ENCODE results near the gene DLGAP4.
A peak's percentile ranks its signal among the peaks of the same experiment; 100 is the strongest.

The DLGAP4 gene

DNA sequence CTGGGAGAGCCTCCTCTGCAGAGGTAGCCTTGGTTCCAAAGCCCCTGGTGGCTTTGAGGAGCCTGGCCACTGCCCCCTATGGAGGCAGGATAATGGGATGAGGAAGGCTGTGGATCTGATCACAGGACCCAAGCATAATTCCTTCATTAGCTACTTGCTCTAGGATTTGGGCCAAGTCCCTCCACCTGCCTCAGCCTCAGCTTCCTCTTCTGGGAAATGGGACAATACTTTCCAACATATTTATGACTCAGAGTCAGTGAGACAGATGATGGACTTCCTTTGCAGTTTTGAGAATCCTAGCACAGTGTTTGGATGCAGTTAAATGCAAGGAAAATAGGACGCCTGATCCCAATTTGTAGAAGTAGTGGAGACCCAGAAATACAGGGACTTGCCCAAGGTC is 171.3 kb downstream of the DLGAP4 start:
- DNase-seq (ENCODE audit: low read depth in 3 of 3) = no peak

DNA sequence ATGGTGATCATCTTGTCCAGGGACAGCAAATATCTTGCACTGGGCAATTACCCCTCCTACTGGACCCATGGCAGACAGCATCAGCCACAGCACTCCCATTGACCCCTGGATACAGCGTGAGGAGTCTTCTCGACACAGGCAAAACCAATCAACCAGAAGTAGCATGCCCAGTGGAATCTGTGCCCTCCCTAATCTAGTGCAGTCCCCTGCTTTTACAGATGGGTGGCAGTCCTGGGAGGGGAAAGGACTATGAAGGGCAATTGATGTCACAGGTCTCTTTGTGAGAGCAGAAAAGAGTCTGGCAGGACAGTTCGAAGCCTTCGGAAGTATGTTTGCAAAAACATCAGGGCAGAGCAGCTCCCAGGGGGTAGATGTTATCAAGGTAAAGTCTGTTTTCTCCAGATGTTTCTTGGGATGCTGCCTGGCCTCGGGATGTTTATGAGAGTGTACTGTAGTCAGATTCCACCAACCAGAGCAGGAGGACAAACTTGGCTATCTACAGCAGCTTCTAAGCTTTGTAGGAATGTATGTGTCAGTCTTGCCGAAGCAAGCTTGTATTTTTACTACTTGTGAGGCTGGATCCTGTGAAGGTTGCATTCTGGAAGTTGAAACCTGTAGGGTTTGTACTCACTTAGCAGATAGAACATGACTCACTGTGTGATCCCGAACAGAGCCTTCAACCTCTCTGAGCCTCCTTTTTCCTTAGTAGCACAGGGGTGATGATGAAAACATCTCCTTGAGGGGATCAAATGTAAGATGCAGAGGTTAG is 172.2 kb downstream of the DLGAP4 start:
- no peak for DNase-seq (ENCODE audit: low read depth in 3 of 3)

DNA sequence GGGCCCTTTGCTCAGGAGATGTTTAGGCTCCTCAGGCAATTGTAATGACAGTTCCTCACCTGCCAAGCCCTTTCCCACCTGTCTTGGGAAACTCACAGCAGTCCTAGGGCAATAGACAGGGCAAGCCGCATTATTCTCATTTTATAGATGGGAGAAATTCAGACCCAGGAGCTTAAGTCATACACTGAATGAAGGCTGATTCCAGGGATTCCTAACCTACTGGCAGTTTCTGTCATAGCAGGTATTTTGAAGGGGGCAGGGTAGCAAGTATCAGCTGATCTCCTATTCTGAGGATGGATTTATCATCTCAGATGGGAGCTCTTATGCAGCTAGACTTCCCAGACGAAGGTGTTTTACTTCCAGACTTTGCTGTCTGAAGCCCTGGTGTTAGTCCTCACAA is 173.8 kb downstream of the DLGAP4 start:
- no peak for DNase-seq (ENCODE audit: low read depth in 3 of 3)

DNA sequence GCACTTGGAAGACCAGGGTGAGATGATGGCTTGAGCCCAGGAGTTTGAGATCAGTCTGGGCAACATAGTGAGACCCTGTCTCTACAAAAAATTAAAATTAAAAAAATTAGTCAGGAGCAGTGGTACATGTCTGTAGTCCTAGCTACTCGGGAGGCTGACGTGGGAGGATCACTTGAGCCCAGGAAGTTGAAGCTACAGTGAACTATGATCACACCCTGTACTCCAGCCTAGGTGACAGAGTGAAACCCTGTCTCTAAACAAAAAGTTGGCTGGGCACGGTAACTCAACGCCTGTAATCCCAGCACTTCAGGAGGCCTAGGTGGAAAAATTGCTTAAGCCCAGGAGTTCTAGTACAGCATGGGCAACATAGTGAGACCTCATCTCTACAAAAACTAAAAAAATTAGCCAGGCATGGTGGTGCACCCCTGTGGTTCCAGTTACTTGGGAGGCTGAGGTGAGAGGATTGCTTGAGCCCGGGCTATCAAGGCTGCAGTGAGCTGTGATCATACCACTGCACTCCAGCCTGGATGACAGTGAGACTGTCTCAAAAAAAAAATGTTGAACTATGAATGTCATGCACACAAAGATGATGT is 174.4 kb downstream of the DLGAP4 start:
- DNase-seq (ENCODE audit: low read depth in 3 of 3) = no peak

DNA sequence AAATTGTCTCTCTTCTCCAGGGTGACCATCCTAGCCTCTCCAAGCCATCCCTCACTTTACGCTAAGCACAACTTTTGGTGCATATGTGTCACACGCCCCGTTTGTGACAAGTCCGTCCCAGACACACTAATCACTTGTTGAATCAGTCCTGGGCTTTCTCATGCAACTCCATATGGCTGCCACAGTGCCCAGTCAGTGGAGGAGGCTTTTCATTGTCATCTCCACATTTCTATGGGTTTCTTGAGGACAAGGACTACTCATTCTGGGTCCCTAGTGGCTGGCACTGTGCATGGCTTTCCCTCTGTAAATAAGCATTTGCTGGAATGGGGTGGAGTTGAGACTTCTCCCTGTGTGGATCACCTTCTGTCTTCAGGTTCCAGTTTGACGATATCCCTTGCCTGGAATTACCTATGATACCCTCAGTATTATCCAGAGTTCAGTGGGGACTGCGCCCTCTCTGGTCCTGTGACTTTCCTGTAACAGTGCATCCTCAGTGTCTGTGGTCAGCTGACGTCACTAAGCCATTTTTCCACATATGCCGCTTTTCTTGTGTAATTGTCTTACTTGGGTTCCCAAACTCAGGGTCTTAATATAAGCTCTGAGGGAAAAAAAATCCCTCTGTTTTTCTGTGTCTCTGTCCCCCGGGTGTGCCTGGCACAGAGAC is 175.4 kb downstream of the DLGAP4 start:
- DNase-seq (ENCODE audit: low read depth in 3 of 3) = no peak

DNA sequence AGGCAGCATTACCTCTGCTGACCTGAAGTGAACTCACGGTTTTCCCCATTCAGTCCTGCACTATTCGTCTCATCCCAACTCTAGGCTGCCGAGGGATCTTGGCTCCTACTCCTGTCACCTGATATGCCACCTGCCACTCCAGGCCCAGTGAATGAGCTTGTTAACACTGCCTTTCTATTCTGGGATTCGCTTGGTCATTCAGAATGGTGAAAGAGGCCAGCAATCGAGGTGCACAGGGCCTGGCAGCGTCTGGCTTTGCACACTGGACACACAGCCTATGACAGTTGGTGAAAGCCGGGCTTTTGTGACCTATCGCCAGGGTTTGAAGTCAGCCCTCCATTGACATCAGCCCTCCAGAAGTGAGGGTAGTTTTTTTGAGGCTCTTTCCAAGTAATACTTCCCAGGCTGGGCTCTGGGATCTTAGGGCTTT is 175.9 kb downstream of the DLGAP4 start:
- DNase-seq (ENCODE audit: low read depth in 3 of 3) = no peak

DNA sequence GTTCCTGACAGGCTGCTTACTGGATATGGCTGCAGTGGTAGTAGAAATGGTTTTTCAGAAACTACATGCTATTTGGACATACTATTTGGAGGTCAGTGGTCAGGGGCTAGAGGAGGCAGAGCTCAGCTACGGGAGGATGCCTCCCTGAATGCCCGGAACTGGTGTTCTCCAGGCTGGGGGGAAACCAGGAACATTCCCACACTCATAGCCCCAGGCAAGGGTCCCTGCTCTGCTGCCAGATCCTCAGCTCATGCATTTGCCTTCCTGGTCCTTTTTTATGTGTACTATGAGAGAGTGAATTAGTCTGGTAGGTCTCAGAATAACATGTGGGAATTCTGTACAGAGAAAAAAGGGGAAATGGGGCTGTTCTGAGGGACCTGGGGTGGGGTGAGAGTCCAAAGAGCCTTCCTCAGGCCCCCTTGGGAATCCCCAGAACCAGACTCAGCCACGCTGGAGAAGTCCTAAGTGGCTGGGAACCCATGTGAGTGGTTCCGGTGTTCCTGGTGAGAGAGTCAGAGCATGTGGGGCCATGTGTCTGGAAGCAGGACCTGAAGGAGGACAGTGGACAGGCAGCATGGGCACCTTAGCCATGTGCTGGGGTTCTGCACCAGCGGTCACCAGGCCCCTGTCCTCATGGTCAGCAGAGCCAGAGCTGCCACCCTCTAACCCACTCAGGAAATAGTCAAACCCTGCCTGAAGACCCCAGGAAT is 177.2 kb downstream of the DLGAP4 start:
- no peak for DNase-seq (ENCODE audit: low read depth in 3 of 3)

DNA sequence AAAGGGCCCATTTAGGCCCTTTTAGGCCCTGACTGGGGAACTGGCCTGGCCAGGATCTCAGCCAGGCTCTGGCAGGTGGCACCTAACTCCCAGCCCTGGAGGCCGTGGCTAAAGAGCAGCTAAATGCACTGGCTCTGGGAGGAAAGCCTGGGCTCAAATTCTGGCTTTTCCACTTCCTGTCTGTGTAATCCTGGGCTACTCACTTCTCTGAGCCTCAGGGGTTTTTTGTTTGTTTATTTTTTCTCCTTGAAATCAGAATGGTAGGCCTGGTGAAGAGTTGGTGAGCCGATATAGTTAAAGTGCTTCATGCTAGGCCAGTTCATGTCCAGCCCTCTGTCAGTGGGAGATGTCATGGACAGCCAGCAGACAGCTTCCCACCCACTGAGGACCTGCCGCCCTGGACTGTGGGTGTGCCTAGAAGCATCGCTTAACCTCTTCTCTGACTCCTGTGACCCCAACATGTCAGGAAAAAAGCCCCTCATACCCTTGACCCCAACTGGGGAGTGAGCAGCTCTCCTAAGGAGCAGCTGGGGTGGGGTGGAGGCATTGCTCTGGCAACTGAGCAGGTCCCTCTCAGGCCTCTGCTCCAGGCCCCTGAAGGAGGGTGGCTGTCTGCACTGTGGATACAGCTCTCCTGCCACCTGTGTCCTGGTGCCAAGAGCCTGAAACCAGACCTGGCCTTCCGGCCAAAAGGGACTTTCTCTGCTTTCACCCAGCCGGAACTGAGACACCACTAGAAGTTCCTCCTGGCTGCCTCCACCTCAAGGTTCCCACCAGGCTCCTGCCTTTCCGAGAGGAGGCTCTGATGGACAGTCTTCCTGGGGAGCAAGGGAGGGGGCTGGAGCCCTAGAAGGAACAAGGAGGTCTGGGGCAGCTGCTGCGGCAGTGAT is 178.0 kb downstream of the DLGAP4 start:
- no peak for DNase-seq (ENCODE audit: low read depth in 3 of 3)

DNA sequence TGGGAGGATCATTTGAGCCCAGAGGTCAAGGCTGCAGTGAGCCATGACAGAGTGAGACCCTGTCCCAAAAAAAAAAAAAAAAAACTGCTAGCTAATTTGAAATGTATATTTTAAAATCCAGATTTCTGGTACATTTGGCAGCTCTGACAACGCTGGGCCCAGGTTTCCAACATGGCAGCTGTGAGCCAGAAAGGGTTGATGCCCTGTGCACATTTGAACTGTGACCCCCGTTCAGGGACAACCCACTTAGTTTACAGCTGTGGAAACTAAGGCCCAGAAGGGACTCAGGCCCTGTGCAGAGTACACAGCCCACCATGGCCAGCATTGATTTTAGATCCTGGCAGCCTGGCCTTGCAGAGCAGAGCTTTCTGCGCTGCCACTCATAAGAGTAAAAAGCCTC is 179.1 kb downstream of the DLGAP4 start:
- DNase-seq (ENCODE audit: low read depth in 3 of 3) = no peak

DNA sequence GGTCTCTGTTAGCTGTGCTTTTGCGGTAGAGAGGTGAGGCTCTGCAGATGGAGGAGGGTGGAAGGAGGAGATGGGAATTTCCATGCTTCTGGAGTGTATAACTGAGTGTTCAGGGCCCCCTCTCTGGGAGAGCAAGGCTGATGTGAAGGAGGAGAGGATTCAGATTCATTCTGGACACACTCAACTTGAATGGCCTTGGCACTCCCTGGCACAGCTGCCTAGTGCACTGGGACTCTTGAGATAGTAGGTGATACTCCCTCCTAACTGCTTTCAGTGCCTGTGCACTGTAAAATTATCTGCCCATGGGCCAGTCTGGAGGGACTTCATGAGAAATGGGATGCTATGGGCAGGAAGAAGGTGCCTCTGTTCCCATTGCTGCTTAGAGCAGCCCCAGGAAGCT is 180.9 kb downstream of the DLGAP4 start:
- DNase-seq (ENCODE audit: low read depth in 3 of 3) = no peak

DNA sequence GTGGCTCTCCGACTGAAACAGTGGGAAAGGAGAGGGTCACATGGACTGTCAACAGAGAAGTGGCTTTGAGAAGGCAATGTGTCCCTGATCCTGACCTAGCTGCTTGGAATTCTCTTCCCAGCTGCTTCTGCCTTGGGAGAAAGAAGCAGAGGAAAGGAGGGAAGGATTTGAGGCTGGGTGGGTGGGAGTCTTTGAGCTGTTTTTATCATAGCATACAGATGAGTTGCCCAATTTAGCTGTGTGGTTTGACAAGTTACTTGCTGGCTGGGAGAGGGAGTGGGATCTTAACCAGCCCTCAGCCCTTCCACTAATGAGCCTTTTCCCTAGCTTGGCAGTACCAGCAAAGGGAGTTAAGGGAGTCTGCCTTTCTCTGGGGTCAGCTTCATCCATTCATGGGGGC is 184.1 kb downstream of the DLGAP4 start:
- no peak for DNase-seq (ENCODE audit: low read depth in 3 of 3)

DNA sequence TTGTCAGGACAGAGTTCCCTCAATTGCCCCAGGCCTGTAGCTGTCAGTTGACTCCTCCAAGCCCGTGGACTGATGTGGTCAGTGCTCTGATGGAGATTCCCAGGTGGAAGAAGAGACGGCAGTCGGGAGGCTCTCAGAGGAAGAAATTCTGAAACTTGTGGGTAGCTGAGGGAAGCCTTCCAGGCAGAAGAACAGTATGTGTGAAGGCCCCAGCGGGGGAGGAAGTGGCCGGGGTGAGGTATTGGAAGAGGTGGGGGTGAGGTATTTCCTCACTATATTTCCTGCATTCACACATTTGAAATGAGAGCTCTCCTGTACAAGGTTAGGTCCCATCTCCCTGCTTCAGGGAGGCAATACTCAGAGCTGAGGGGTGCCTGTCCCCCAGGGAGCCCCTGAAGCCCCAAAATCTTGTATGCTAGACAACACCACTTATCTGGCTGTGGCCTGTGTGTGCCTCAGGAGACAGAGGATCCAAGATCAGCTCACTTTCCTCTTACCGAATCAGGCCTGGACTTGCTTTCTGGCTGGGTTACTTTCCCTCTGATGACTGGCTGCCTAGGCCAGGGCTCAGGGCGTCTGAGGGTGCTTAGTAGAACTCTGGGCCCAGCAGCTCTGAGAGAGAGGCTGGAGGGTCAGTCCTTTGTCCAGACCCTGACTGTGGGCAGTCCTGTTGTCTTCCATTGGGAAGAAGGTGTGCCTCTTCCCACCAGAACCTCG is 185.9 kb downstream of the DLGAP4 start:
- peak; percentile 15 to 55 (median 22) for DNase-seq (ENCODE audit: low read depth in 3 of 3)

DNA sequence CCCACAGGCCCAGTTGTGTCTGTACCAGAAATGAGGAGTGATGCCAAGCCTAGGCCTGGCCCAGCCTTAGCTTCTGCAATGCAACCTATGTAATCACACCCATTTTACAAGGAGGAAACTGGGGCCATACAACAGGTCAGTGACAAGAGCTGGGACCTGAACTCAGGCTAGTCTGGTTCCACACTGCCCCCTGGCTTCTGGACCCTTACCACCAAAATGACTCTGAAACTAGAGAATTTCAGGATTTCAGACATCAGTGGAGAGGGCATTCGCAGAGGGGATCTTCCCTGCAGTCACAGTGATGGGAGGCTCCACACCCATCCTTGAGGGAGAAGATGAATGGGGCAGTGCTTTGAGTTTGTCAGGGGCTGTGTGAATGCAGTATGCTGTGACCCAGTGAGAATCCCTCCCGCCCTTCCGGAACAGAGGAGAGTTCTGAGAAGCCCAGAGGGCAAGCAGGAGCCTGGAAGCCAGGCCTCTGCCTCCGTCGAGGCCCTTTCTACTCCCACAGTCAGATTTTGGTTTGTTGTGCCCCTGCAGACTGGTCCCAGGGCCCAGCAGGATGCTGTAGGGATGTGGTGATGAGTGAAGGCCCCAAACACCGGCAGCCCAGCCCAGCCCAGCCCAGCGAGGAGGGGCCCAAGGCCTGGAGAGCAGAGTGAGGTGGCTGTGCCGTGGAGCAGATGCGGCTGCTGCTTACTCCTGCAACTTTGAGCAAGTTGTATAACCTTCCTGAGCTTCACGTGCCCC is 187.1 kb downstream of the DLGAP4 start:
- DNase-seq (ENCODE audit: low read depth in 3 of 3) = no peak

DNA sequence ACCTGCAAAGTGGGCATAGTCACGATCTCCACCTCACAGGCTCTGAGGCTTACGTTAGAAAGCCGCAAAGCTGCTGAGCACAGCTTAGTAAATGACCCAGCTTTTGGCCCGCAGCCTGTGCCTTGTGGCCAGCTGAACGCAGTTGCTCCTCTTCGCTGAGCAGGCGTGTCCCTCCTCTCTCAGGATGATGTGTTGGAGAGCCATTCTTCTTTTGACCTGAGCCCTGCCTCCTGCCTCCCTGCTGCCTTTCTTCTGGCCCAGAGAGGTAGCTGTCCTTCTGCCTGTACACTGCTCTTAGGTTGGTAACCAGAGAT is 187.6 kb downstream of the DLGAP4 start:
- no peak for DNase-seq (ENCODE audit: low read depth in 3 of 3)

DNA sequence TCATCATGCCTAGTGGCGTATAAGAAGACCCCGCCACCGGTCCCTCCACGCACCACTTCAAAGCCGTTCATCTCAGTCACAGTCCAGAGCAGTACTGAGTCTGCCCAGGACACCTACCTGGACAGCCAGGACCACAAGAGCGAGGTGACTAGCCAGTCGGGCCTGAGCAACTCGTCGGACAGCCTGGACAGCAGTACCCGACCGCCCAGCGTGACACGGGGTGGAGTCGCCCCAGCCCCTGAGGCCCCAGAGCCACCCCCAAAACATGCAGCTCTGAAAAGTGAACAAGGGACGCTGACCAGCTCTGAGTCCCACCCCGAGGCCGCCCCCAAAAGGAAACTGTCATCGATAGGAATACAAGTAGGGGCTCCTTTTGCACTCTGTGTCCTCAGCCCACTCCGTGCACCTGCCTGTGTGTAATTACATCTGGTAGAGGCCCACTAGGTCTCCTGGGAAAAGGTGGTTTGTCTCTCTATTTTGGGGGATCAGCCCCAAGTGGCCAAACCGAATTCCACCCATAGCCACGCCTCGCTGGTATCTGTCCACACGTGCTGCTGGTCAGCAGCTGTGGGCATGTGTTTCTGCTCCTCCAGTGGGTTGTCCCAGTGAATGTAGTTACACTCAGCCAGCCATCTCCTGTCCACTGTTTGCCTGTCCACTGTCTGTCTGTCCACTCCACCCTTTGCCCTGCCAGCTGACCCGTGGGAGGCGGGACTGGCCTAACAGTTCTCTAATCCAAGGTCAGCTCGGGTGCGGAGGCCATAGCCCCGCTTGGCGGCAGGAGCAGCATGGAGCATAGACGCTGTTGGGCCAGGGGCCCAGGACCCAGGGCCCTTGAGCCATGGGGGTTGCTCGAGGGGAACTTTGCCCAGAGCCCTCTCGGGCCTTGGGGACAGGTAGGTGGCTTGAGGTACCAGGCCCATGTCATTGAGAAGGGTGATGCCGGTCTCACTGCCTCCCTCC is 190.8 kb downstream of the DLGAP4 start:
- no peak for DNase-seq (ENCODE audit: low read depth in 3 of 3)

DNA sequence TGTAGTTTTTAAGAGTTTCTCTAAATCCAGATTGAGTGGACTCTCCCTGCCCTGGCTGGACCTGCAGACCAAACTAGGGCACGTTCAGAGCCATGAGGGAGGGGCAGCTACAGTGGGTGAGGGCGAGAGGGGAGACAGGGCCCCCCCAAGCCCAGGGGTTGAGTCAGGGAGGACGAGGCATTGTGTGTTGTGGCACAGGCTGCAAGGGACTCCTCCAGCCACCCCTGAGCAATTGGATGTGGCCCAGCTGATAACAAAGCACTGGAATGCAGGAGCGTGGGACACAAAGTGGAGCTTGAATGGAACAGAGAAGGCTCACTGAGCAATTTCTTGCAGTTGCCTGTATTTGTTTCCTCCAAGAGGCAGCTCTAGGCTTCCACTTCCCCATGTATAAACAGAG is 191.7 kb downstream of the DLGAP4 start:
- DNase-seq (ENCODE audit: low read depth in 3 of 3) = no peak

DNA sequence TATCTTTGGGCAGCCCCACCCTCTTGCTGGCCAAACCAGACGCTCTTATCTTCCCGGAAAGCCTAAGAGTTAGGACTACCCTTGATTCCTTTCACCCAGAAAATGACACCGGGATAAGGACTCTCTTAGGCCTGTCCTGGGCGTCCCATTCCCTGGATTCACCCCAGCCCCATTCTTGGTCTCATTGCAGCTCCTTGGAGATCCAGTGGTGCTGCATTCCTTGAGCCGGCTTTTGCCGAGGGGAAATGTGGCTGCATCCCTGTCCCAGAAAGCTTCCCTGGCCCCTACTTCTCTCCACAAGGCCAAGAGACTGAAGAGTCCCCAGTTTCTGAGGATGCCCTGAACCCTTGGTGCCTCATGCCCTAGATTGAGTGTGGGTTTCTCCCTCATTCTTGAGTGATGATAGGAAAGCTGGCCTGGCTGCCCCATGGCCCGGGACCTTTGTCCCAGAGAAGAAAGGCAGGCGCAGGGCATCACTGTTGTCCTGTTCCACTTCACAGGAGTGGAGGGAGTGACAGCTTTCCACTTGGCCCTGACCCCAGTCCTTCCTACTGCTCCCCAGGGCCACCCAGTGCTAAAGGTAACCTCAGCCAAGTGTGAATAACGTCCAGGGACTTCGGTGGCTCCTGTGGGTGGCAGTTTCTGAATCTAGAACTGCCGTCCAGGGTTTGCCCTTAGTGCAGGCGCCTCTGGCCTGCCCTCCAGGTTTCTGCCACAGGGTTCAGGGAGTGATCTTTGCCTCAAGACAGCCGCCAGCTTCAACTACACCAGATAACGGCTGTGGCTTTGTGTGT is 192.4 kb downstream of the DLGAP4 start:
- DNase-seq (ENCODE audit: low read depth in 3 of 3) = no peak

DNA sequence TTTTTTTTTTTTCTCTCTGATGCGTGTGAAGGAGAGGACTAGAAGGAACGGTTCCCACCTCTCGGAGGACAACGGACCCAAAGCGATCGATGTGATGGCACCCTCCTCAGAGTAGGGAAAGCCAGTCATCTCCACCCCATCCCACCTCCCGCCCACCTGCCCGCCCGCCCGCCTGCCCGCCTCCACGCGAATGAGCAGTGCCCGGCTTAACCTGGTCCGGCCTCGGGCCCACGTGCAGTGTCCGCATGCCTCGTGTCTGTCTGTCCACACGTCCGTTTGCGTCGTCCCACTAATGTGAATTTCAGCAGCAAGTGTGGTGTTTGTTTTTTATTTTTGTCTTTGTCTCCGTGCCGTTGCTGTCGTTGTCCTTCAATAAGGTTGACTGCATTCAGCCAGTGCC is 193.1 kb downstream of the DLGAP4 start:
- DNase-seq (ENCODE audit: low read depth in 3 of 3) = no peak
